GM19023 (cell line): ENCODE measurements around the gene CACNA1F.

ENCODE experiments used
- ATAC-seq: cut with Tn5 transposase; IDR thresholded peaks from one replicate; pipeline ENCODE4 v1.9.1; 2021; ENCODE audit warnings: mild to moderate bottlenecking, moderate library complexity; ENCODE audit not compliant: unreplicated experiment

CACNA1F gene

GRCh38 chrX:49155900-49156837, 77.0 kb downstream of the CACNA1F start:
- peak; percentile 84 for ATAC-seq

DNA sequence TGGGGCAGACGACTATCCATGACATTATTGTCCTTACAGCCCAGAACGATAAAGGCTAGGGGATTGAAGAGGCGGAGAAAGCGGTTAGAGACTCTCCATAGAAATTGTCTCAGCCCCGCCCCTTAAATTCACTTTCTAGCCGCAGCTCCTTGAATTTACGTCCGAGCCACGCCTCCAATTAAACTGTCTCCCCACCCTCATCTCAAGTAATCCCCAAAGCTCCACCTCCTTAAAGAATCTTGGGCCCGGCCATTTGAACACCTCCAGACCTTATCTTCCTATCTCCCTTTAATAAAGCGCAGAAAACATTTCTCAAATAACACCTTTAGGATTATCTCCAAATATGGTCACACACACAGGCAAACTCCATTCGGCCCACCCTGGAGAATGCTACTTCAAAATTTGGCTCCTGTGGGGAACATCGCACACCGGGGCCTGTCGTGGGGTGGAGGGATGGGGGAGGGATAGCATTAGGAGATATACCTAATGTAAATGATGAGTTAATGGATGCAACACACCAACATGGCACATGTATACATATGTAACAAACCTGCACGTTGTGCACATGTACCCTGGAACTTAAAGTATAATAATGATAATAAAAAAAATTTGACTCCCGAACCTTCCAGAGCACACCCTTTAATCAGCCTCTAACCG, 77.8 kb downstream of the CACNA1F start:
- ATAC-seq = peak; percentile 10
